Measurements from ENCODE around the gene SERPINA5. TPM values are rescaled to one million over a fixed set of nuclear protein-coding genes. Genes with fewer than 3 reads are reported as not detected.

The SERPINA5 gene
- total RNA-seq, 1 experiment from 2014 or later, result 2.2 TPM

DNA sequence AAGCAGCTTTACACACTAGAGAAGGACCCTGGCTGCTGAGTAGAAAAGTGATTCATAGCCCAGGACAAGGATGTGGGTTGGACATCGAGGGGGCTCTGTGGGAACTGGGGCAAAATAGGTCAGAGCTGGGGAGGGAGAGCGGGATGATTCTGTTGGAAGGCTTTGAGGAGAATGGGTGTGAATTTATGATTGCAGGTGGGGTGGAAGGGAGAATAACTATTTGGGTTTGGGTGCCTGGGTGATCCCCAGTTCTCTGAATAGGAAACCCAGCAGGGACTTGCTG lies 44.1 kb downstream of the SERPINA5 start:
- ChIA-PET CTCF (interaction anchor here (0.6 kb wide), 1 partner anchor 63 kb away, joined by 5 read pairs; no protein-coding TSS in a partner anchor), POLR2A (no interaction called here)
- no peaks in the 10 kb centered on the region for H3K36me3 Mint-ChIP-seq (ENCODE audit: insufficient read depth, unreplicated experiment)
- TF ChIP-seq, protein P1, sequence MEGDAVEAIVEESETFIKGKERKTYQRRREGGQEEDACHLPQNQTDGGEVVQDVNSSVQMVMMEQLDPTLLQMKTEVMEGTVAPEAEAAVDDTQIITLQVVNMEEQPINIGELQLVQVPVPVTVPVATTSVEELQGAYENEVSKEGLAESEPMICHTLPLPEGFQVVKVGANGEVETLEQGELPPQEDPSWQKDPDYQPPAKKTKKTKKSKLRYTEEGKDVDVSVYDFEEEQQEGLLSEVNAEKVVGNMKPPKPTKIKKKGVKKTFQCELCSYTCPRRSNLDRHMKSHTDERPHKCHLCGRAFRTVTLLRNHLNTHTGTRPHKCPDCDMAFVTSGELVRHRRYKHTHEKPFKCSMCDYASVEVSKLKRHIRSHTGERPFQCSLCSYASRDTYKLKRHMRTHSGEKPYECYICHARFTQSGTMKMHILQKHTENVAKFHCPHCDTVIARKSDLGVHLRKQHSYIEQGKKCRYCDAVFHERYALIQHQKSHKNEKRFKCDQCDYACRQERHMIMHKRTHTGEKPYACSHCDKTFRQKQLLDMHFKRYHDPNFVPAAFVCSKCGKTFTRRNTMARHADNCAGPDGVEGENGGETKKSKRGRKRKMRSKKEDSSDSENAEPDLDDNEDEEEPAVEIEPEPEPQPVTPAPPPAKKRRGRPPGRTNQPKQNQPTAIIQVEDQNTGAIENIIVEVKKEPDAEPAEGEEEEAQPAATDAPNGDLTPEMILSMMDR (IDR thresholded peaks at IDR 0.05; ENCODE audit: insufficient read depth in 1 of 2, low read depth in 1 of 2, low read length in 1 of 2, severe bottlenecking in 1 of 2, unreplicated experiment in 1 of 2), result no peak
- Histone ChIP-seq H3K27me3 (replicated peaks; ENCODE audit: control insufficient read depth, insufficient read depth, low read length) (no peaks in the 10 kb centered on the region; the same call in 1 of the 2 replicates), H3K9me3 (no peaks in the 10 kb centered on the region), H3K4me1 (no peaks in the 10 kb centered on the region), H3K36me3 (ENCODE audit: control insufficient read depth, insufficient read depth, low read length) (no peaks in the 10 kb centered on the region), H3K4me3 (ENCODE audit: low read depth, low read length) (no peak overlapping the region)
- peaks cover 3% of the 10 kb centered on the region for H3K27me3 Mint-ChIP-seq (ENCODE audit: insufficient read depth, unreplicated experiment)
- H3K4me1 Mint-ChIP-seq (ENCODE audit: low read depth, unreplicated experiment), result no peaks in the 10 kb centered on the region
- peaks cover 4% of the 10 kb centered on the region for H3K9me3 Mint-ChIP-seq (ENCODE audit: unreplicated experiment)
- H3K27ac Mint-ChIP-seq (ENCODE audit: unreplicated experiment), result no peak overlapping the region
- H3K4me3 Mint-ChIP-seq (ENCODE audit: unreplicated experiment), result no peak overlapping the region
- intact Hi-C loops (cut with micrococcal nuclease; ENCODE audit: unreplicated experiment), result no loop called here
- DNase-seq, result no peak
- no TSS peak for BruUV-seq (replicated peaks)

DNA sequence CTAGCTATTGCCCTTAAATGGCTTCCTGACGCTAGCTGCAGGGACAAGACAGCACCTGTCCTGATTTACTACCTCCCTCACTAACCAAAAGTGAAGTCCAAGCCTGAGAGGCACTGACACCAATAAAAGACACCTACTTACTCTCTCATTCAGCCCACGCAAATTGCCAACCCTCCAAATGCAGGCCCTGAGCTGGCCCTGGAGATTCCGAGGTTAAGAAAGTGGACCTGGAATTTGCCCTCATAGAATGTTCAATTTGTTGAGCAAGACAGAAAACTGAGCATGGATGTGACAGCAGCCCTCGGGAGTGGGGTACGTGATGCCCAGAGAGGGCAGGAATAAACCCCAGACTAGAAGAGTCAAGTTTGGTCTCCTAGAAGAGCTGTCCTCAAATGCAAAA lies 47.4 kb downstream of the SERPINA5 start:
- Mint-ChIP-seq H3K36me3 (ENCODE audit: insufficient read depth, unreplicated experiment) (no peaks in the 10 kb centered on the region), H3K9me3 (ENCODE audit: unreplicated experiment) (no peaks in the 10 kb centered on the region), H3K27ac (ENCODE audit: unreplicated experiment) (no peak overlapping the region), H3K4me3 (ENCODE audit: unreplicated experiment) (no peak overlapping the region), H3K4me1 (ENCODE audit: low read depth, unreplicated experiment) (no peaks in the 10 kb centered on the region), H3K27me3 (ENCODE audit: insufficient read depth, unreplicated experiment) (peaks cover 6% of the 10 kb centered on the region)
- Histone ChIP-seq H3K36me3 (ENCODE audit: control insufficient read depth, insufficient read depth, low read length) (no peaks in the 10 kb centered on the region), H3K27me3 (replicated peaks; ENCODE audit: control insufficient read depth, insufficient read depth, low read length) (no peaks in the 10 kb centered on the region; the same call in 1 of the 2 replicates), H3K4me1 (no peaks in the 10 kb centered on the region), H3K9me3 (no peaks in the 10 kb centered on the region), H3K4me3 (ENCODE audit: low read depth, low read length) (no peak overlapping the region)
- intact Hi-C loops (cut with micrococcal nuclease; ENCODE audit: unreplicated experiment), result no loop called here
- no TSS peak for BruUV-seq (replicated peaks)
- TF ChIP-seq, protein P1 (IDR thresholded peaks at IDR 0.05; ENCODE audit: insufficient read depth in 1 of 2, low read depth in 1 of 2, low read length in 1 of 2, severe bottlenecking in 1 of 2, unreplicated experiment in 1 of 2), result no peak
- CTCF ChIA-PET, result no interaction called here
- DNase-seq, result no peak
- POLR2A ChIA-PET, result no interaction called here

DNA sequence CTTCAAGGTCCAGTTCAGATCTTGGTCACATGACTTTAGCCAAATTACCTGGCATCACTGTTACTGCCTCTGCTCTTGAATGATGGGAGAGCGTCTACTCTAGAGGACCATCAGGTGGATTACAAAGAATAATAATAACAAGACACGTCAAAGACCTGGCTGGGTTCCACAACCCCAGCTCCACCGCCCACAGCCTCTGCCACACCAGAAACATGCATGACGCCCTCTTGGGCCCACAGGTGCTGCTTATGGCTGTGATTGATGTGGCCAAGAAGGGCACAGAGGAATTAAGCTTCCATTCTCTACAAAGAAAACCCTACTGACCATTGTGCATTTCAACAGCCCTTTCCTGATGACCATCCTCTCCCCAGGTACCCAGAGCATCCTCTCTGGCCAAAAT lies 49.2 kb downstream of the SERPINA5 start:
- Mint-ChIP-seq H3K9me3 (ENCODE audit: unreplicated experiment) (no peaks in the 10 kb centered on the region), H3K27me3 (ENCODE audit: insufficient read depth, unreplicated experiment) (peaks cover 6% of the 10 kb centered on the region), H3K4me1 (ENCODE audit: low read depth, unreplicated experiment) (no peaks in the 10 kb centered on the region), H3K27ac (ENCODE audit: unreplicated experiment) (no peak overlapping the region), H3K4me3 (ENCODE audit: unreplicated experiment) (no peak overlapping the region), H3K36me3 (ENCODE audit: insufficient read depth, unreplicated experiment) (no peaks in the 10 kb centered on the region)
- Histone ChIP-seq H3K4me1 (no peaks in the 10 kb centered on the region), H3K9me3 (no peaks in the 10 kb centered on the region), H3K4me3 (ENCODE audit: low read depth, low read length) (no peak overlapping the region), H3K36me3 (ENCODE audit: control insufficient read depth, insufficient read depth, low read length) (no peaks in the 10 kb centered on the region), H3K27me3 (replicated peaks; ENCODE audit: control insufficient read depth, insufficient read depth, low read length) (peaks cover 1% of the 10 kb centered on the region; the same call in 1 of the 2 replicates)
- ChIA-PET POLR2A (no interaction called here), CTCF (no interaction called here)
- BruUV-seq (replicated peaks), result no TSS peak
- TF ChIP-seq, protein P1 (IDR thresholded peaks at IDR 0.05; ENCODE audit: insufficient read depth in 1 of 2, low read depth in 1 of 2, low read length in 1 of 2, severe bottlenecking in 1 of 2, unreplicated experiment in 1 of 2), result no peak
- intact Hi-C loops (cut with micrococcal nuclease; ENCODE audit: unreplicated experiment), result no loop called here
- DNase-seq, result no peak
